K562 (cell line): ENCODE data around the gene GPRIN1. TPM values are rescaled to one million over a fixed set of nuclear protein-coding genes. Genes with fewer than 3 reads are reported as not detected.

ENCODE experiments used
- CCNT2 ChIP-seq: IDR thresholded peaks from 2 replicates; pipeline ENCODE4 v1.6.1; 2011; ENCODE audit warnings: borderline replicate concordance, low read depth, mild to moderate bottlenecking, moderate library complexity, mixed read lengths, low read length; ENCODE audit not compliant: insufficient read length; ENCODE audit errors: extremely low read depth
- NFATC3 ChIP-seq: fragments of 450-650 bp; IDR thresholded peaks from 2 replicates; pipeline ENCODE4 v1.6.1; 2017; ENCODE audit warnings: mild to moderate bottlenecking
- PTTG1 ChIP-seq: fragments of 450-650 bp; IDR thresholded peaks from 2 replicates; pipeline ENCODE4 v1.6.1; 2016; ENCODE audit warnings: low read depth, mild to moderate bottlenecking, missing genetic modification characterization, missing compliant biosample characterization
- ZNF146 ChIP-seq: IDR thresholded peaks from one replicate; pipeline ENCODE4 v1.6.1; 2018; ENCODE audit warnings: missing compliant biosample characterization; ENCODE audit not compliant: unreplicated experiment
- ZNF197 ChIP-seq: fragments of 200-800 bp; sonication (Bioruptor generic); IDR thresholded peaks from 2 replicates; pipeline ENCODE4 v1.6.1; 2016; ENCODE audit warnings: low read depth, missing genetic modification characterization, missing compliant biosample characterization
- ZNF444 ChIP-seq: fragments of 250-450 bp; sonication (Bioruptor Pico); IDR thresholded peaks from 2 replicates; pipeline ENCODE4 v1.4.0; 2020; ENCODE audit warnings: mild to moderate bottlenecking, moderate library complexity
- ZNF586 ChIP-seq: fragments of 450-650 bp; formaldehyde crosslinking; conservative IDR thresholded peaks from 2 replicates; pipeline ENCODE4 v1.4.0; 2020; ENCODE audit warnings: mild to moderate bottlenecking, moderate library complexity
- ZNF644 ChIP-seq: fragments of 200-800 bp; sonication (Bioruptor generic); IDR thresholded peaks from 2 replicates; pipeline ENCODE4 v1.6.1; 2016; ENCODE audit warnings: low read depth, missing genetic modification characterization, missing compliant biosample characterization
- polyA plus RNA-seq, 8 experiments: library from polyadenylated mRNA; depleted of rRNA in 4 of 8; stranded (reverse) in 5 of 8; unstranded in 3 of 8; fragments of >200 nt; fragmentation: Nextera tagmentation in 2 of 8; fragmentation: Illumina TruSeq in 1 of 8; extraction: Ambion mirVana in 2 of 8; extraction: Trizol in 1 of 8; gene quantifications; 2 replicates each; pipeline versions ENCODE4 v1.2.1 to v1.2.3, GENCODE V29; 2011 to 2014; ENCODE audit warnings: inconsistent platforms in 1 of 8, missing spikeins in 1 of 8
- total RNA-seq, 7 experiments: library from RNA; depleted of rRNA in 6 of 7; stranded (reverse); fragments of >200 nt in 6 of 7; fragmentation: Illumina TruSeq in 2 of 7; extraction: Trizol in 2 of 7; gene quantifications; 2 replicates each; pipeline versions ENCODE4 v1.2.1 to v1.2.3, GENCODE V29; 2011 to 2021; ENCODE audit warnings: low replicate concordance in 1 of 7
- TF ChIP-seq, protein P1 (sequence below): sonication (generic); formaldehyde crosslinking; IDR thresholded peaks from 2 replicates; pipeline ENCODE4 v1.8.0; 2022; ENCODE audit warnings: mild to moderate bottlenecking, missing genetic modification reagents
- TF ChIP-seq, protein P2 (sequence below), 2 experiments: IDR thresholded peaks; 2 replicates each; pipeline ENCODE4 v1.6.1; 2011; ENCODE audit warnings: borderline replicate concordance in 1 of 2, control low read depth in 1 of 2, low read depth in 1 of 2, low read length in 1 of 2, mild to moderate bottlenecking in 1 of 2, mixed read lengths in 1 of 2, moderate library complexity in 1 of 2; ENCODE audit not compliant: insufficient read depth in 1 of 2, insufficient read length in 1 of 2, poor library complexity in 1 of 2, severe bottlenecking in 1 of 2; ENCODE audit errors: extremely low read depth in 1 of 2
- TF ChIP-seq, protein P3 (sequence below): fragments of 450-650 bp; conservative IDR thresholded peaks from 2 replicates; pipeline ENCODE4 v1.6.1; 2016; ENCODE audit warnings: missing genetic modification characterization, low read depth, mild to moderate bottlenecking, control low read depth, missing compliant biosample characterization
- TF ChIP-seq, protein P4 (sequence below): fragments of 200-800 bp; sonication (Bioruptor generic); IDR thresholded peaks from 2 replicates; pipeline ENCODE4 v1.6.1; 2017; ENCODE audit warnings: missing genetic modification characterization, missing compliant biosample characterization
- TF ChIP-seq, protein P5 (sequence below): IDR thresholded peaks from 2 replicates; pipeline ENCODE4 v1.6.1; 2014; ENCODE audit warnings: antibody characterized with exemption

GPRIN1 gene
- total and polyA plus RNA-seq, 9 of the 15 experiments (the other 6 are each of a cell fraction or from before 2014, with no cell fraction given) = 0.15 to 11.6 (median 4.4) TPM

DNA sequence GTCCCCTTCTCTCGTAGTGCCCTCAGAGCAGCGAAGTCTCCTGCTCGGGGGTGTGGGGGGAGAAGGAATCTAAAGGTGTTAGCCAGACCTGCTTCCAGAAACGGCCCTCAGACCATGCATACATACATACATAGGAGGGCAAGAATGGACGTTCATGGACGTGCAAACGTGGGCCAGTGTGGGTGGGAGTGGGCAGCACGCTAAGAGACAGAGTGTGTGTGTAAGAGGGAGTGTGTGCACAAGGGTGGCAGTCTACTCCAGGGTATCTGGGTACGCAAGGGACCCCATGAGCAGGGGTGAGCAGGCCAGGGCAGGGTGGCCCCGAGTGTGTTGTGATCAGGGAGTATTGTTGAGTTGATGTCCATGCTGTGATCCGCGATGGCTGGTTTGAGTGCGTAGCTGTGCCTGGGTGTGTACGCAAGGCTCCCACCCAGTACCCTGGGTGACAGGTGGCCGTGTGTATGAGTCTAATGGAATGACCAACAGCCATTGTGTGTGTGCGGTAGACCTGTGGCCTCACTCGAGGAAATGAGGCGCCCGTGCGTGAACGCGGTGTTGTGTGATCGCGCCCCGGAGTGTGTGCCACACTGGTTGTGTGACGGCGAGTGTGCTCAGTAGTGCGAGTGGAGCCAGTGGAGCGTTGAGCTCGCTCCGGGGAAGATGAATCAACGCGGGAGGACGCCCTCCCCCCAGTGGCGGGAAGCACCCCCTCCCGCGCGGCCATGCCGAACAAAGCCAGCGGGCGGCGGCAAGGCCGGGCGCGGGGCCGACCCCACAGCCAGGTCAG lies 826 bp downstream of the GPRIN1 start (continued):
- TF ChIP-seq, protein P1, sequence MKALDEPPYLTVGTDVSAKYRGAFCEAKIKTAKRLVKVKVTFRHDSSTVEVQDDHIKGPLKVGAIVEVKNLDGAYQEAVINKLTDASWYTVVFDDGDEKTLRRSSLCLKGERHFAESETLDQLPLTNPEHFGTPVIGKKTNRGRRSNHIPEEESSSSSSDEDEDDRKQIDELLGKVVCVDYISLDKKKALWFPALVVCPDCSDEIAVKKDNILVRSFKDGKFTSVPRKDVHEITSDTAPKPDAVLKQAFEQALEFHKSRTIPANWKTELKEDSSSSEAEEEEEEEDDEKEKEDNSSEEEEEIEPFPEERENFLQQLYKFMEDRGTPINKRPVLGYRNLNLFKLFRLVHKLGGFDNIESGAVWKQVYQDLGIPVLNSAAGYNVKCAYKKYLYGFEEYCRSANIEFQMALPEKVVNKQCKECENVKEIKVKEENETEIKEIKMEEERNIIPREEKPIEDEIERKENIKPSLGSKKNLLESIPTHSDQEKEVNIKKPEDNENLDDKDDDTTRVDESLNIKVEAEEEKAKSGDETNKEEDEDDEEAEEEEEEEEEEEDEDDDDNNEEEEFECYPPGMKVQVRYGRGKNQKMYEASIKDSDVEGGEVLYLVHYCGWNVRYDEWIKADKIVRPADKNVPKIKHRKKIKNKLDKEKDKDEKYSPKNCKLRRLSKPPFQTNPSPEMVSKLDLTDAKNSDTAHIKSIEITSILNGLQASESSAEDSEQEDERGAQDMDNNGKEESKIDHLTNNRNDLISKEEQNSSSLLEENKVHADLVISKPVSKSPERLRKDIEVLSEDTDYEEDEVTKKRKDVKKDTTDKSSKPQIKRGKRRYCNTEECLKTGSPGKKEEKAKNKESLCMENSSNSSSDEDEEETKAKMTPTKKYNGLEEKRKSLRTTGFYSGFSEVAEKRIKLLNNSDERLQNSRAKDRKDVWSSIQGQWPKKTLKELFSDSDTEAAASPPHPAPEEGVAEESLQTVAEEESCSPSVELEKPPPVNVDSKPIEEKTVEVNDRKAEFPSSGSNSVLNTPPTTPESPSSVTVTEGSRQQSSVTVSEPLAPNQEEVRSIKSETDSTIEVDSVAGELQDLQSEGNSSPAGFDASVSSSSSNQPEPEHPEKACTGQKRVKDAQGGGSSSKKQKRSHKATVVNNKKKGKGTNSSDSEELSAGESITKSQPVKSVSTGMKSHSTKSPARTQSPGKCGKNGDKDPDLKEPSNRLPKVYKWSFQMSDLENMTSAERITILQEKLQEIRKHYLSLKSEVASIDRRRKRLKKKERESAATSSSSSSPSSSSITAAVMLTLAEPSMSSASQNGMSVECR (CRISPR knock-in tag) = 0 out of 2 replicates have a peak, but pooled peaks have one; percentile 4
- TF ChIP-seq, protein P2, sequence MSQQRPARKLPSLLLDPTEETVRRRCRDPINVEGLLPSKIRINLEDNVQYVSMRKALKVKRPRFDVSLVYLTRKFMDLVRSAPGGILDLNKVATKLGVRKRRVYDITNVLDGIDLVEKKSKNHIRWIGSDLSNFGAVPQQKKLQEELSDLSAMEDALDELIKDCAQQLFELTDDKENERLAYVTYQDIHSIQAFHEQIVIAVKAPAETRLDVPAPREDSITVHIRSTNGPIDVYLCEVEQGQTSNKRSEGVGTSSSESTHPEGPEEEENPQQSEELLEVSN (IDR thresholded peaks at IDR 0.05; ENCODE audit: borderline replicate concordance in 1 of 2, extremely low read depth in 1 of 2, insufficient read depth in 1 of 2, insufficient read length in 1 of 2, low read depth in 1 of 2, low read length in 1 of 2, poor library complexity in 1 of 2, severe bottlenecking in 1 of 2) = peak; percentile 45 to 81
- TF ChIP-seq ZNF146 (CRISPR knock-in tag) (no peak), ZNF197 (CRISPR knock-in tag) (no peak), ZNF586 (no peak), ZNF444 (no peak), ZNF644 (tag) (no peak), NFATC3 (no peak), PTTG1 (no peak), CCNT2 (peak; percentile 4)
- TF ChIP-seq, protein P3, sequence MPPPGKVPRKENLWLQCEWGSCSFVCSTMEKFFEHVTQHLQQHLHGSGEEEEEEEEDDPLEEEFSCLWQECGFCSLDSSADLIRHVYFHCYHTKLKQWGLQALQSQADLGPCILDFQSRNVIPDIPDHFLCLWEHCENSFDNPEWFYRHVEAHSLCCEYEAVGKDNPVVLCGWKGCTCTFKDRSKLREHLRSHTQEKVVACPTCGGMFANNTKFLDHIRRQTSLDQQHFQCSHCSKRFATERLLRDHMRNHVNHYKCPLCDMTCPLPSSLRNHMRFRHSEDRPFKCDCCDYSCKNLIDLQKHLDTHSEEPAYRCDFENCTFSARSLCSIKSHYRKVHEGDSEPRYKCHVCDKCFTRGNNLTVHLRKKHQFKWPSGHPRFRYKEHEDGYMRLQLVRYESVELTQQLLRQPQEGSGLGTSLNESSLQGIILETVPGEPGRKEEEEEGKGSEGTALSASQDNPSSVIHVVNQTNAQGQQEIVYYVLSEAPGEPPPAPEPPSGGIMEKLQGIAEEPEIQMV (tag) = no peak
- TF ChIP-seq, protein P4, sequence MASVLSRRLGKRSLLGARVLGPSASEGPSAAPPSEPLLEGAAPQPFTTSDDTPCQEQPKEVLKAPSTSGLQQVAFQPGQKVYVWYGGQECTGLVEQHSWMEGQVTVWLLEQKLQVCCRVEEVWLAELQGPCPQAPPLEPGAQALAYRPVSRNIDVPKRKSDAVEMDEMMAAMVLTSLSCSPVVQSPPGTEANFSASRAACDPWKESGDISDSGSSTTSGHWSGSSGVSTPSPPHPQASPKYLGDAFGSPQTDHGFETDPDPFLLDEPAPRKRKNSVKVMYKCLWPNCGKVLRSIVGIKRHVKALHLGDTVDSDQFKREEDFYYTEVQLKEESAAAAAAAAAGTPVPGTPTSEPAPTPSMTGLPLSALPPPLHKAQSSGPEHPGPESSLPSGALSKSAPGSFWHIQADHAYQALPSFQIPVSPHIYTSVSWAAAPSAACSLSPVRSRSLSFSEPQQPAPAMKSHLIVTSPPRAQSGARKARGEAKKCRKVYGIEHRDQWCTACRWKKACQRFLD (CRISPR knock-in tag) = no peak
- TF ChIP-seq, protein P5, sequence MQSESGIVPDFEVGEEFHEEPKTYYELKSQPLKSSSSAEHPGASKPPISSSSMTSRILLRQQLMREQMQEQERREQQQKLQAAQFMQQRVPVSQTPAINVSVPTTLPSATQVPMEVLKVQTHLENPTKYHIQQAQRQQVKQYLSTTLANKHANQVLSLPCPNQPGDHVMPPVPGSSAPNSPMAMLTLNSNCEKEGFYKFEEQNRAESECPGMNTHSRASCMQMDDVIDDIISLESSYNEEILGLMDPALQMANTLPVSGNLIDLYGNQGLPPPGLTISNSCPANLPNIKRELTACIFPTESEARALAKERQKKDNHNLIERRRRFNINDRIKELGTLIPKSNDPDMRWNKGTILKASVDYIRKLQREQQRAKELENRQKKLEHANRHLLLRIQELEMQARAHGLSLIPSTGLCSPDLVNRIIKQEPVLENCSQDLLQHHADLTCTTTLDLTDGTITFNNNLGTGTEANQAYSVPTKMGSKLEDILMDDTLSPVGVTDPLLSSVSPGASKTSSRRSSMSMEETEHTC = no peak
